Mucosa of stomach (tissue), 1 donor: ENCODE data around the gene MUSK.

ENCODE experiments used
- H3K27me3 ChIP-seq: one replicate; pipeline ENCODE4 v1.7.0; 2013; ENCODE audit warnings: mild to moderate bottlenecking, low read length; ENCODE audit not compliant: control insufficient read depth, insufficient read depth
- H3K36me3 ChIP-seq: one replicate; pipeline ENCODE4 v1.7.0; 2013; ENCODE audit warnings: low read length; ENCODE audit not compliant: control insufficient read depth, insufficient read depth
- H3K4me1 ChIP-seq: one replicate; pipeline ENCODE4 v1.7.0; 2013; ENCODE audit warnings: mild to moderate bottlenecking, low read length; ENCODE audit not compliant: control insufficient read depth, insufficient read depth
- H3K4me3 ChIP-seq: one replicate; pipeline ENCODE4 v1.7.0; 2013; ENCODE audit warnings: low read length
- H3K9ac ChIP-seq: one replicate; pipeline ENCODE4 v1.7.0; 2013; ENCODE audit warnings: mild to moderate bottlenecking, low read length, moderate library complexity
- H3K9me3 ChIP-seq: one replicate; pipeline ENCODE4 v1.7.0; 2013; ENCODE audit warnings: mild to moderate bottlenecking, low read length, moderate library complexity; ENCODE audit not compliant: control insufficient read depth
- donor health status: Pancreatic carcinoma.

MUSK gene

GRCh38 chr9:110668570-110669167, at the start of gene MUSK:
Gene MUSK (plus strand): TSS chr9:110668791. CDS start chr9:110668905, 114 bp downstream.
- no peak within 1 kb of the TSS for H3K4me3 ChIP-seq
- no peaks in the 10 kb centered on the region for H3K9me3 ChIP-seq
- peak within 1 kb of the TSS; percentile 14 for H3K9ac ChIP-seq
- no peaks in the 10 kb centered on the region for H3K27me3 ChIP-seq
- H3K4me1 ChIP-seq, result no peaks in the 10 kb centered on the region
- no peaks in the 10 kb centered on the region for H3K36me3 ChIP-seq

- no peaks in the 10 kb centered on the region for H3K36me3 ChIP-seq
- H3K27me3 ChIP-seq, result no peaks in the 10 kb centered on the region
- no peaks in the 10 kb centered on the region for H3K9me3 ChIP-seq
- no peak overlapping the region for H3K9ac ChIP-seq
- H3K4me1 ChIP-seq, result no peaks in the 10 kb centered on the region
- no peak overlapping the region for H3K4me3 ChIP-seq
These were observed 48.8 kb upstream of the MUSK start for GRCh38 chr9:110619831-110620230.

- no peak overlapping the region for H3K4me3 ChIP-seq
- H3K36me3 ChIP-seq, result no peaks in the 10 kb centered on the region
- no peak overlapping the region for H3K9ac ChIP-seq
- H3K9me3 ChIP-seq, result no peaks in the 10 kb centered on the region
- no peaks in the 10 kb centered on the region for H3K27me3 ChIP-seq
- no peaks in the 10 kb centered on the region for H3K4me1 ChIP-seq
These were observed 47.9 kb upstream of the MUSK start for GRCh38 chr9:110620726-110621125.

- Histone ChIP-seq H3K36me3 (no peaks in the 10 kb centered on the region), H3K4me3 (no peak overlapping the region), H3K27me3 (no peaks in the 10 kb centered on the region), H3K9me3 (no peaks in the 10 kb centered on the region), H3K4me1 (no peaks in the 10 kb centered on the region), H3K9ac (no peak overlapping the region)
These were observed 46.2 kb upstream of the MUSK start for GRCh38 chr9:110622368-110622767.

- Histone ChIP-seq H3K4me3 (no peak overlapping the region), H3K27me3 (no peaks in the 10 kb centered on the region), H3K36me3 (no peaks in the 10 kb centered on the region), H3K9ac (no peak overlapping the region), H3K9me3 (no peaks in the 10 kb centered on the region), H3K4me1 (no peaks in the 10 kb centered on the region)
These were observed 45.0 kb upstream of the MUSK start for GRCh38 chr9:110623462-110624025.

- no peaks in the 10 kb centered on the region for H3K36me3 ChIP-seq
- no peak overlapping the region for H3K9ac ChIP-seq
- no peaks in the 10 kb centered on the region for H3K27me3 ChIP-seq
- no peaks in the 10 kb centered on the region for H3K9me3 ChIP-seq
- H3K4me3 ChIP-seq, result no peak overlapping the region
- no peaks in the 10 kb centered on the region for H3K4me1 ChIP-seq
These were observed 42.3 kb upstream of the MUSK start for GRCh38 chr9:110626101-110626829.

GRCh38 chr9:110635589-110635988, 33.0 kb upstream of the MUSK start:
- H3K36me3 ChIP-seq, result no peaks in the 10 kb centered on the region
- H3K9me3 ChIP-seq, result no peaks in the 10 kb centered on the region

GRCh38 chr9:110638381-110638954, 30.1 kb upstream of the MUSK start:
- no peak overlapping the region for H3K4me3 ChIP-seq
- no peaks in the 10 kb centered on the region for H3K4me1 ChIP-seq
- H3K9me3 ChIP-seq, result no peaks in the 10 kb centered on the region
- no peaks in the 10 kb centered on the region for H3K36me3 ChIP-seq
- no peaks in the 10 kb centered on the region for H3K27me3 ChIP-seq
- H3K9ac ChIP-seq, result no peak overlapping the region

More at GRCh38 chr9:110635589-110635988, 33.0 kb upstream of the MUSK start:
- Histone ChIP-seq H3K27me3 (no peaks in the 10 kb centered on the region), H3K4me3 (no peak overlapping the region), H3K9ac (no peak overlapping the region), H3K4me1 (no peaks in the 10 kb centered on the region)

- Histone ChIP-seq H3K4me1 (no peaks in the 10 kb centered on the region), H3K27me3 (no peaks in the 10 kb centered on the region), H3K36me3 (no peaks in the 10 kb centered on the region), H3K4me3 (no peak overlapping the region), H3K9ac (no peak overlapping the region), H3K9me3 (no peaks in the 10 kb centered on the region)
These were observed 27.9 kb upstream of the MUSK start for GRCh38 chr9:110640736-110641135.

- Histone ChIP-seq H3K4me3 (no peak overlapping the region), H3K4me1 (no peaks in the 10 kb centered on the region), H3K9me3 (no peaks in the 10 kb centered on the region), H3K36me3 (no peaks in the 10 kb centered on the region), H3K27me3 (no peaks in the 10 kb centered on the region), H3K9ac (no peak overlapping the region)
These were observed 27.3 kb upstream of the MUSK start for GRCh38 chr9:110641293-110641692.

GRCh38 chr9:110648696-110649095, 19.9 kb upstream of the MUSK start:
- no peak overlapping the region for H3K9ac ChIP-seq
- H3K4me1 ChIP-seq, result no peaks in the 10 kb centered on the region
- H3K27me3 ChIP-seq, result no peaks in the 10 kb centered on the region
- H3K4me3 ChIP-seq, result no peak overlapping the region
- no peaks in the 10 kb centered on the region for H3K9me3 ChIP-seq
- no peaks in the 10 kb centered on the region for H3K36me3 ChIP-seq

- Histone ChIP-seq H3K27me3 (no peaks in the 10 kb centered on the region), H3K9me3 (no peaks in the 10 kb centered on the region), H3K4me1 (no peaks in the 10 kb centered on the region), H3K4me3 (no peak overlapping the region), H3K36me3 (no peaks in the 10 kb centered on the region), H3K9ac (no peak overlapping the region)
These were observed 18.3 kb upstream of the MUSK start for GRCh38 chr9:110650261-110650660.
